Stimulated activated naive CD8-positive, alpha-beta T cell treated with anti-CD3 and anti-CD28 coated beads, Interleukin-15, Interleukin-2, amounts not matched to agents 100 ng/mL and 50 ng/mL, for 24 hours (primary cell): ENCODE results near the gene ZNF77.
"Not testable (repeated sequence)": the region's sequence is repeated elsewhere in the genome, so short reads cannot be mapped to it uniquely, and the experiment has no call there.

Experiments
- H3K27ac Mint-ChIP-seq: one replicate; pipeline ENCODE4 v1.8.0; 2021; ENCODE audit warnings: mild to moderate bottlenecking, mixed read lengths
- H3K27me3 Mint-ChIP-seq: one replicate; pipeline ENCODE4 v1.8.0; 2021; ENCODE audit warnings: mixed read lengths
- H3K36me3 Mint-ChIP-seq: one replicate; pipeline ENCODE4 v1.8.0; 2021; ENCODE audit warnings: low read depth, mixed read lengths
- H3K4me1 Mint-ChIP-seq: one replicate; pipeline ENCODE4 v1.8.0; 2021; ENCODE audit warnings: low read depth, mixed read lengths
- H3K4me3 Mint-ChIP-seq: one replicate; pipeline ENCODE4 v1.8.0; 2021; ENCODE audit warnings: mild to moderate bottlenecking, mixed read lengths
- H3K9me3 Mint-ChIP-seq: one replicate; pipeline ENCODE4 v1.8.0; 2021; ENCODE audit warnings: mixed read lengths

The ZNF77 gene

DNA sequence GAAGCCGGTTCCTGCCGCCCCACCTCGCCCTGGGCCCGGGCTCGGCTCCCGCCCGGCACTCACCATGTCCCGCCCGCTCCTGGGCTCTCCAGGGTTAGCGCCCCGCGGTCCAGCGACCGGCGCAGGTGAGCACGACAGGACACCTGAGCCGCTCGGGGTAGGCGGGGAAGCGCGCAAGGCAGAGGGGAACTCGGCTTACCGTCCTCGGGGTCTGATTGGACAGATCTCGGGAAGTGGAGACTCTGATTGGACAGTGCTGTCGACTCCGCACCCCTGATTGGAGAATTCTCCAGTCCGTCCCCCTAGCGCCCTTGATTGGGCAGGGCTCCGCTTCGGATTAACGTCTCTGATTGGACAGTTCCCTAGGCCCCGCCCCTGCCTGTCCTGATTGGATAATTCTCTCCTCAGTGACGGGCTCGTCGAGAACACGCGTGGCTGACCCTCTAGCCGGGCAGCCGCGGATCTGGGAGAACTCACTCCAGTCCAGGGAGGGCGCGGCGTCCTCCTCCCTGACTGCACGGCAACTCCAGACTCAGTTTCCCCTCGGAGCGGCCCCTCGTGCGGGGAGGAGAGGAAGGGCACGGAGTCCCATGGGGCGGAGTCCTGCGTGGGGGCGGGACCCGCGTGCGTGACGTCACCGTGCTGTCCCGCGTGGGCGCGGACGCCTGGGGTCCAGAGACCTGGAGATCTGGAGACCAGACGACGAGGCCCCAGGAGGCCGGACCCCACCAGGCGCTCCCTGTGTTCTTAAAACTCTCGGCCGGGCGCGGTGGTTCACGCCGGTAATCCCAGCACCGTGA, at the start of gene ZNF77:
Gene ZNF77, minus strand, starts transcription at position 197 of the 800 bp plus-strand sequence. Its CDS starts 131 bp downstream, at position 66.
- peaks cover 27% of the 10 kb centered on the region for H3K4me1 Mint-ChIP-seq
- no peaks in the 10 kb centered on the region for H3K27me3 Mint-ChIP-seq
- peak within 1 kb of the TSS; percentile 93 for H3K4me3 Mint-ChIP-seq
- H3K27ac Mint-ChIP-seq = peak within 1 kb of the TSS; percentile 98
- no peaks in the 10 kb centered on the region for H3K9me3 Mint-ChIP-seq
- peaks cover 9% of the 10 kb centered on the region for H3K36me3 Mint-ChIP-seq

DNA sequence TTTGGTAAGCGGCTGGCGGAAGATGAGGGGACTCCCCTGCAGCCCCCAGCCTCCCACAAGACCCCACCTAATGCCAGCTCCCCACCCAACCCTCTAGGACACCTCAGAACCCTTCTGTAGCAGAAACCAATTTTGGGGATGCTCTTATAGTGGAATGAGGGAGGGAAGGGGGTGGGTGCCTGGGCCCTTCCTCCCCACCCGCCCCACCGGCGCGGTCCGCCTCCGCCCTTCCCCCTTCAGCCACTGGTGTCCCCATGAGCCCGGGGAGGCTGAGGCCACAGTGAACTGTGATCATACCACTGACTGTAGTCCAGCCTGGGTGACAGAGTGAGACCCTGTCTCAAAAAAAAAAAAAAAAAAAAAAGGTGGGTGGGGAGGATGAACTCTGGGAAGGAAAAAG, 48.8 kb upstream of the ZNF77 start:
- no peaks in the 10 kb centered on the region for H3K9me3 Mint-ChIP-seq
- H3K4me1 Mint-ChIP-seq = no peaks in the 10 kb centered on the region
- no peak overlapping the region for H3K4me3 Mint-ChIP-seq
- no peak overlapping the region for H3K27ac Mint-ChIP-seq
- no peaks in the 10 kb centered on the region for H3K27me3 Mint-ChIP-seq
- no peaks in the 10 kb centered on the region for H3K36me3 Mint-ChIP-seq

DNA sequence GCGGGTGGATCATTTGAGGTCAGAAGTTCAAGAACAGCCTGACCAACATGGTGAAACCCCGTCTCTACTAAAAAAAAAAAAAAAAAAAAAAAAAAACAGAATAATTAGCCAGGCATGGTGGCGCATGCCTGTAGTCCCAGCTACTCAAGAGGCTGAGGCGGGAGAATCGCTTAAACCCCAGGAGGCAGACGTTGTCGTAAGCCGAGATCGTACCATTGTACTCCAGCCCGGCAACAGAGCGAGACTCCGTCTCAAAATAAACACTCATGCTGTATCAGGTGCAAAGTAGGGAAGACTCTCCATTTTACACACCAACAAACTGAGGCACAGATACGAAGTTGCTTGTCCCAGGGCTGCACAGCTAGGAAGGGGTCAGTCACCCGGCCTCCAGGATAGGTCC, 48.2 kb upstream of the ZNF77 start:
- Mint-ChIP-seq H3K4me3 (no peak overlapping the region), H3K27me3 (no peaks in the 10 kb centered on the region)

DNA sequence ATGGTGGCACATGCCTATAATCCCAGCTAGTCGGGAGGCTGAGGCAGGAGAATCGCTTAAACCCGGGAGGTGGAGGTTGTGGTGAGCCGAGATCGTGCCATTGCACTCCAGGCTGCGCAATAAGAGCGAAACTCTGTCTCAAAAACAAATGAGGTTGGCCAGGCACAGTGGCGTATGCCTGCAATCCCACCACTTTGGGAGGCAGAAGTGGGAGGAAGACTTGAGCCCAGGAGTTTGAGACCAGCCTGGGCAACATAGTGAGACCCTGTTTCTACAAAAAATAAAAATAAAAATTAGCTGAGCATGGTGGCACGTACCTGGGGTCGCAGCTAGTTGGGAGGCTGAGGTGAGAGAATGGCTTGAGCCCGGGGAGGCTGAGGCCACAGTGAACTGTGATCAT, 47.6 kb upstream of the ZNF77 start:
- not testable (repeated sequence) for H3K4me1 Mint-ChIP-seq, H3K9me3 Mint-ChIP-seq, H3K36me3 Mint-ChIP-seq, H3K27me3 Mint-ChIP-seq, H3K27ac Mint-ChIP-seq, H3K4me3 Mint-ChIP-seq

More for the DNA sequence above, 48.2 kb upstream of the ZNF77 start:
- no peaks in the 10 kb centered on the region for H3K4me1 Mint-ChIP-seq
- no peaks in the 10 kb centered on the region for H3K9me3 Mint-ChIP-seq
- H3K36me3 Mint-ChIP-seq = no peaks in the 10 kb centered on the region
- no peak overlapping the region for H3K27ac Mint-ChIP-seq

DNA sequence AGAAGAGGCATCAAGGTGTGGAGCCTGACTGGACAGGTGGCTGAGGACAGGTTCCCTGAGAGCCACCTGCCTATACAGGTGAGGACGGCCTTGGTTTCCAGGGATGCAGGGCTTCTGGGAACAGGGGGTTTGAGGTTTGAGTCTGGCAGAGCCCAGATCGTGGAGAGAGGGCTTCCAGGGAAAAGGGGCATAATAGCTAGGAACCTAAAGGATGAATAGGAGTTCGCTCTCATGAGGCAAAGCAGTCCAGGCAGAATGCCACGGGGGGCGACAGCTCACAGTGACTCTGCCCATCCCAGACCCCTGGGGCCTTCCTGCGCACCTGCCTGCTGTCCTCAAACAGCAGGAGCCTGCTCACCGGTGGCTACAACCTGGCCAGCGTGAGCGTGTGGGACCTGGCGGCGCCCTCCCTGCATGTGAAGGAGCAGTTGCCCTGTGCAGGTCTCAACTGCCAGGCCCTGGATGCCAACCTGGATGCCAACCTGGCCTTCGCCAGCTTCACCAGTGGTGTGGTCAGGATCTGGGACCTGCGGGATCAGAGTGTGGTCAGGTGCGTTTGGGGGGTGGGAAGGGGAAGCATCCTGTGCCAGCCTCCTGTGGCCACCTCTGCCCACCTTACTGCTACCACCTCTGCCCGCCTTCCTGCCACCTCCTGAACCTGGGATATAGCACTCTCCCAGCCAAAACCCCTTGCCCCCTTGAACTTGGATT, 44.6 kb upstream of the ZNF77 start:
- Mint-ChIP-seq H3K27ac (no peak overlapping the region), H3K36me3 (no peaks in the 10 kb centered on the region), H3K4me1 (no peaks in the 10 kb centered on the region), H3K4me3 (no peak overlapping the region), H3K9me3 (no peaks in the 10 kb centered on the region), H3K27me3 (peaks cover 4% of the 10 kb centered on the region)

GRCh38 chr19:2988568-2988967, 43.8 kb upstream of the ZNF77 start:
- H3K4me3 Mint-ChIP-seq = no peak overlapping the region
- H3K27ac Mint-ChIP-seq = no peak overlapping the region
- no peaks in the 10 kb centered on the region for H3K36me3 Mint-ChIP-seq
- H3K9me3 Mint-ChIP-seq = no peaks in the 10 kb centered on the region
- peaks cover 8% of the 10 kb centered on the region for H3K27me3 Mint-ChIP-seq
- H3K4me1 Mint-ChIP-seq = no peaks in the 10 kb centered on the region

DNA sequence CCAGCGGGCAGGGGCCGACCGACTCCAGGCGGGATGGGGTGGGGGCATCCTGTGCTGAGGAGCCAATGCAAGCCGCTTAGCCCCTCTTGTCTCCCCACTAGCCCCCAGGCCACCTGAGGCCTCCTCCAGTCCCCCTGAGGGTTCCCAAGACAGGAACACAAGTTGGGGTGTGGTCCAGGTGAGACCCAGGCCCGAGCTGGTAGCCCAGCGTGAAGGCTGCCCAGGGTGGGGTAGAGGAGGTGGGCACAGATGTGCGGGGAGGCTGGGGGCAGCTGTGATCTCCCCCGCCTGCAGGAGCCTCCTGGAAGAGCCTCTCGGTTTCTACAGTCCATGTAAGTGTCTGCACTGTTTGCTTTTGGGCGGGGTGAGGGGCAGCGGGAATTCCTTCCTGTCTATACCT, 43.0 kb upstream of the ZNF77 start:
- no peaks in the 10 kb centered on the region for H3K4me1 Mint-ChIP-seq
- H3K4me3 Mint-ChIP-seq = no peak overlapping the region
- no peaks in the 10 kb centered on the region for H3K9me3 Mint-ChIP-seq
- peaks cover 14% of the 10 kb centered on the region for H3K27me3 Mint-ChIP-seq
- no peaks in the 10 kb centered on the region for H3K36me3 Mint-ChIP-seq
- H3K27ac Mint-ChIP-seq = no peak overlapping the region

DNA sequence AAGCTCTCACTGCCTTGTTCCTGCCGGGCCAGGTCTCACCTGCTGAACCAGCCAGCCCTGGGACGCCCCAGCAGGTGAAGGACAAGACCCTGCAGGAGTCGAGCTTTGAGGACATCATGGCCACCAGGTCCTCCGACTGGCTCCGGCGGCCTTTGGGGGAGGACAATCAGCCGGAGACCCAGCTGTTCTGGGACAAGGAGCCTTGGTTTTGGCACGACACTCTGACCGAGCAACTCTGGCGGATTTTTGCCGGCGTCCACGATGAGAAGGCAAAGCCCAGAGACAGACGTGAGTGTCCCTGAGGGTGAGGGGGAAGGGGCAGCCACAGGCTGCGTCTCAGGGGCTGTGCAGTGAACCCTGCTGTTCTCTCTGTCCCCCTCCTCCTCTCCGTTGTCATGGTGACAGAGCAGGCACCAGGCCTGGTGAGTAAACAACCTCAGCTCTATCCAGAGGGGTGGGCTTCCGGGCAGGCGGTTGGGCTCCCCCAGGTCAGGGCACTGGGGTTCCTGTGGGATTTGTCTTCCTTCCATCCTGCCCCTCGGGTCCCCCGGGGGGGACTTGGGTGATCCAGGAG, 42.3 kb upstream of the ZNF77 start:
- Mint-ChIP-seq H3K27ac (no peak overlapping the region), H3K9me3 (no peaks in the 10 kb centered on the region), H3K4me3 (no peak overlapping the region), H3K27me3 (peaks cover 14% of the 10 kb centered on the region), H3K4me1 (no peaks in the 10 kb centered on the region), H3K36me3 (no peaks in the 10 kb centered on the region)

GRCh38 chr19:2984215-2984528, 39.4 kb upstream of the ZNF77 start:
- Mint-ChIP-seq H3K4me3 (no peak overlapping the region), H3K27me3 (peaks cover 18% of the 10 kb centered on the region), H3K9me3 (no peaks in the 10 kb centered on the region), H3K36me3 (no peaks in the 10 kb centered on the region), H3K4me1 (no peaks in the 10 kb centered on the region), H3K27ac (no peak overlapping the region)

DNA sequence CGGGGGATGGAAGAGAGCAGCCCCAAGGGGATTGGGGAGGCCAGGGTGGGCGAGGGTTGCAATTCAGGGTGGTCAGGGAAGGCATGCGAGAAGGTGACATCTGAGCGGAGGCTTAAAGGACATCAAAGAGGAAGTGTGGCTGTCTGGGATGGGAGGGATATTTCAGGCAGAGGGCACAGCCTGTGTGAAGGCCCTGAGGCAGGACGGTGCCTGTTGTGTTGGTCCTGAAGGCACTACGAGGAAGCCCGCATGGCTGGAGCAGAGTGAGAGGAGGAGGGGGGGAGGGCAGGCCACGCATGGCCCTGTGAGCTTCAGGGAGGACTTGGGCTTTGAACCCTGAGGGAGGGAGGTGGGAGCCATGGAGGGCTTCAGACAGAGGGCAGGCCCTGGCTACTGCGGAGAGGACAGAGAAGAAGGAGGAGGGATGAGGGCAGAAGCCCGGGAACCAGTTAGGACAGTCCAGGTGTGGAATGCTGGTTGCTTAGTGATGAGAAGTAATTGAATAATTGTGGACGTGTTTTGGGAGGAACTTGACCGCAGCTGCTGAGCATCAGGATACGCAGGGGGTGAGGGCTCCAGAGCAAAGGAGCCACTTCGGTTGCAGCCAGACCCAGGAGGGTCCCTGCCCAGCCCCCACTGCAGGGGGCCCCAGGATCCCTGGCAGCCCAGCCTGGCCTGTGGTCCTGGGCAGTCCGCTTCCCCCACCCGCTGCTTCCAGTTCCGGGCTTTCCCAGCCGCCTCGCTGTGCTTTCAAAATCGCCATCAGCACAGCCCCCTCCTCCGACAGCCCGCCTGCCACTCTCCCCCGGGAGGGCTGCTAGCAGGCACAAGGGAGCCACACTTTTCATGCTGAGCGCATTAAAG, 38.8 kb upstream of the ZNF77 start:
- H3K4me3 Mint-ChIP-seq = no peak overlapping the region
- no peak overlapping the region for H3K27ac Mint-ChIP-seq

GRCh38 chr19:2982983-2983350, 38.2 kb upstream of the ZNF77 start:
- peaks cover 18% of the 10 kb centered on the region for H3K27me3 Mint-ChIP-seq

More for the DNA sequence above, 38.8 kb upstream of the ZNF77 start:
- Mint-ChIP-seq H3K4me1 (no peaks in the 10 kb centered on the region), H3K27me3 (peaks cover 18% of the 10 kb centered on the region), H3K36me3 (no peaks in the 10 kb centered on the region), H3K9me3 (no peaks in the 10 kb centered on the region)

GRCh38 chr19:2982561-2982960, 37.8 kb upstream of the ZNF77 start:
- Mint-ChIP-seq H3K4me1 (peaks cover 3% of the 10 kb centered on the region), H3K4me3 (no peak overlapping the region), H3K9me3 (no peaks in the 10 kb centered on the region), H3K27ac (no peak overlapping the region), H3K27me3 (peaks cover 18% of the 10 kb centered on the region), H3K36me3 (no peaks in the 10 kb centered on the region)

More at GRCh38 chr19:2982983-2983350, 38.2 kb upstream of the ZNF77 start:
- H3K9me3 Mint-ChIP-seq = no peaks in the 10 kb centered on the region
- no peaks in the 10 kb centered on the region for H3K4me1 Mint-ChIP-seq
- H3K4me3 Mint-ChIP-seq = no peak overlapping the region
- no peak overlapping the region for H3K27ac Mint-ChIP-seq
- no peaks in the 10 kb centered on the region for H3K36me3 Mint-ChIP-seq

- no peak overlapping the region for H3K27ac Mint-ChIP-seq
Observed at GRCh38 chr19:2981898-2982297, 37.1 kb upstream of the ZNF77 start.

DNA sequence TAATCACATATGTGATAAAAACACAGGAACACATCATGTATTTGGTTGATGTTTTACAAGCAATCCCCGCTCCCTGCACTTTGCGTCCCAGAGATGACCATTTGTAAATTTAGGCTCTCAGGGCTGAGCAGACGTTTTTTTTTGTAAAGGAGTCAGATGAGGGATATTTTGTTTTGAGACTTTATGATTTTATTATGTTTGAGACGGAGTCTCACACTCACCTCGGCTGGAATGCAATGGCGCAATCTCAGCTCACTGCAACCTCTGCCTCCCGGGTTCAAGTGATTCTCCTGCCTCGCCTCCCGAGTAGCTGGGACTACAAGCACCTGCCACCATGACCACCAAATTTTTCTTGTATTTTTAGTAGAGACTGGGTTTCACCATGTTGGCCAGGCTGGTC, 34.0 kb upstream of the ZNF77 start:
- H3K27me3 Mint-ChIP-seq = peaks cover 11% of the 10 kb centered on the region
- no peak overlapping the region for H3K4me3 Mint-ChIP-seq
- H3K27ac Mint-ChIP-seq = no peak overlapping the region
- H3K9me3 Mint-ChIP-seq = no peaks in the 10 kb centered on the region
- H3K36me3 Mint-ChIP-seq = no peaks in the 10 kb centered on the region
- H3K4me1 Mint-ChIP-seq = peaks cover 26% of the 10 kb centered on the region

More at GRCh38 chr19:2981898-2982297, 37.1 kb upstream of the ZNF77 start:
- peaks cover 18% of the 10 kb centered on the region for H3K27me3 Mint-ChIP-seq
- no peak overlapping the region for H3K4me3 Mint-ChIP-seq
- H3K36me3 Mint-ChIP-seq = no peaks in the 10 kb centered on the region
- peaks cover 10% of the 10 kb centered on the region for H3K4me1 Mint-ChIP-seq
- H3K9me3 Mint-ChIP-seq = no peaks in the 10 kb centered on the region
